NCI-H1930 (cell line): ENCODE measurements around the gene SSTR4.
"Not testable (repeated sequence)": the region's sequence is repeated elsewhere in the genome, so short reads cannot be mapped to it uniquely, and the experiment has no call there.

ENCODE experiments used
- DNase-seq, 2 experiments: peaks; one replicate each; lab custom pipeline; 2025; lab: John Stamatoyannopoulos, UW

Gene SSTR4

GRCh38 chr20:23034721-23035671, at the start of gene SSTR4:
Gene SSTR4, plus strand, starts transcription at chr20:23035312. Its CDS starts 172 bp downstream, at chr20:23035484.
- DNase-seq = no peak

- DNase-seq = no peak
Measured at GRCh38 chr20:22986601-22987000, 48.5 kb upstream of the SSTR4 start.

GRCh38 chr20:22991424-22991823, 43.7 kb upstream of the SSTR4 start:
- not testable (repeated sequence) for DNase-seq

- no peak for DNase-seq
Measured at GRCh38 chr20:22993823-22994222, 41.3 kb upstream of the SSTR4 start.

- no peak for DNase-seq
Measured at GRCh38 chr20:22995923-22996322, 39.2 kb upstream of the SSTR4 start.

GRCh38 chr20:22998476-22998875, 36.6 kb upstream of the SSTR4 start:
- DNase-seq = no peak

GRCh38 chr20:22999756-23000155, 35.4 kb upstream of the SSTR4 start:
- no peak for DNase-seq

- DNase-seq = no peak
Measured at GRCh38 chr20:23000232-23000947, 34.7 kb upstream of the SSTR4 start.

GRCh38 chr20:23002276-23002675, 32.8 kb upstream of the SSTR4 start:
- DNase-seq = no peak

GRCh38 chr20:23003077-23003635, 32.0 kb upstream of the SSTR4 start:
- no peak for DNase-seq

GRCh38 chr20:23003881-23004460, 31.1 kb upstream of the SSTR4 start:
- DNase-seq = no peak

- no peak for DNase-seq
Measured at GRCh38 chr20:23005776-23006175, 29.3 kb upstream of the SSTR4 start.

- no peak for DNase-seq
Measured at GRCh38 chr20:23007462-23007861, 27.6 kb upstream of the SSTR4 start.

- no peak for DNase-seq
Measured at GRCh38 chr20:23007886-23008655, 27.0 kb upstream of the SSTR4 start.

GRCh38 chr20:23008667-23009066, 26.4 kb upstream of the SSTR4 start:
- DNase-seq = no peak

- DNase-seq = no peak
Measured at GRCh38 chr20:23009636-23010035, 25.5 kb upstream of the SSTR4 start.

- DNase-seq = no peak
Measured at GRCh38 chr20:23010096-23010495, 25.0 kb upstream of the SSTR4 start.

GRCh38 chr20:23011008-23011721, 23.9 kb upstream of the SSTR4 start:
- no peak for DNase-seq

GRCh38 chr20:23013429-23013828, 21.7 kb upstream of the SSTR4 start:
- DNase-seq = no peak

- DNase-seq = no peak
Measured at GRCh38 chr20:23017516-23017915, 17.6 kb upstream of the SSTR4 start.

GRCh38 chr20:23018432-23018831, 16.7 kb upstream of the SSTR4 start:
- no peak for DNase-seq
